OCI-LY1 (cell line): ENCODE results near the gene C10orf67.

Experiments used
- H2AFZ ChIP-seq: fragments of 200-600 bp; sonication (generic), shearing (Covaris generic); 2 replicates; pipeline ENCODE4 v1.6.0; 2014; ENCODE audit warnings: antibody characterized with exemption, mild to moderate bottlenecking, low read length
- H3F3A ChIP-seq: fragments of 200-600 bp; sonication (generic), shearing (Covaris generic); 2 replicates; pipeline ENCODE4 v1.6.0; 2014; ENCODE audit warnings: mild to moderate bottlenecking, antibody characterized with exemption, low read length, moderate library complexity; ENCODE audit not compliant: insufficient read depth
- H3K27ac ChIP-seq: fragments of 200-600 bp; sonication (generic); 2 replicates; pipeline ENCODE4 v1.5.1; 2014; ENCODE audit warnings: low read length, mixed run types, mild to moderate bottlenecking, low read depth; ENCODE audit not compliant: poor library complexity, severe bottlenecking
- H3K27me3 ChIP-seq: fragments of 200-600 bp; sonication (generic); 2 replicates; pipeline ENCODE4 v1.6.0; 2014; ENCODE audit warnings: antibody characterized with exemption, mild to moderate bottlenecking, low read length, moderate library complexity; ENCODE audit not compliant: insufficient read depth
- H3K36me3 ChIP-seq: fragments of 200-600 bp; sonication (generic); 2 replicates; pipeline ENCODE4 v1.6.1; 2014; ENCODE audit warnings: mild to moderate bottlenecking, antibody characterized with exemption, low read length, moderate library complexity, mixed read lengths; ENCODE audit not compliant: insufficient read depth
- H3K4me1 ChIP-seq: fragments of 200-600 bp; sonication (generic); 2 replicates; pipeline ENCODE4 v1.5.1; 2014; ENCODE audit warnings: mild to moderate bottlenecking, low read length, moderate library complexity; ENCODE audit not compliant: insufficient read depth, severe bottlenecking
- H3K4me2 ChIP-seq: fragments of 200-600 bp; sonication (generic), shearing (Covaris generic); 2 replicates; pipeline ENCODE4 v1.6.1; 2014; ENCODE audit warnings: low read length
- H3K4me3 ChIP-seq: fragments of 200-600 bp; sonication (generic); 2 replicates; pipeline ENCODE4 v1.5.1; 2014; ENCODE audit warnings: low read length, low read depth, mild to moderate bottlenecking, mixed read lengths; ENCODE audit not compliant: poor library complexity, severe bottlenecking
- H3K79me2 ChIP-seq: fragments of 200-600 bp; shearing (Covaris generic); 2 replicates; pipeline ENCODE4 v1.6.1; 2016; ENCODE audit warnings: mixed run types, low read length, mixed read lengths; ENCODE audit not compliant: insufficient read depth
- H3K9ac ChIP-seq: fragments of 200-600 bp; sonication (generic), shearing (Covaris generic); 2 replicates; pipeline ENCODE4 v1.6.1; 2014; ENCODE audit warnings: mild to moderate bottlenecking, low read length, mixed read lengths
- H3K9me2 ChIP-seq: fragments of 200-600 bp; sonication (generic), shearing (Covaris generic); 2 replicates; pipeline ENCODE4 v1.6.1; 2014; ENCODE audit warnings: low read depth, mild to moderate bottlenecking, low read length, mixed read lengths
- H3K9me3 ChIP-seq: fragments of 200-600 bp; shearing (Covaris generic); 2 replicates; pipeline ENCODE4 v1.6.1; 2014; ENCODE audit warnings: low read length, mixed read lengths
- H4K20me1 ChIP-seq: fragments of 200-600 bp; sonication (generic), shearing (Covaris generic); 2 replicates; pipeline ENCODE4 v1.6.0; 2016; ENCODE audit warnings: mild to moderate bottlenecking, low read length; ENCODE audit not compliant: insufficient read depth
- CTCF ChIP-seq: fragments of 200-600 bp; sonication (generic), shearing (Covaris generic); IDR thresholded peaks from 2 replicates; pipeline ENCODE4 v1.5.1; 2017; ENCODE audit warnings: mild to moderate bottlenecking, antibody characterized with exemption, low read length, moderate library complexity, mixed read lengths
- EZH2 ChIP-seq: fragments of 200-600 bp; sonication (generic), shearing (Covaris generic); IDR thresholded peaks from 2 replicates; pipeline ENCODE4 v1.8.0; 2017; ENCODE audit warnings: borderline replicate concordance, mixed run types, mild to moderate bottlenecking, antibody characterized with exemption, low read length, moderate library complexity, mixed read lengths

The C10orf67 gene

GRCh38 chr10:23317416-23317815 is 27.2 kb downstream of the C10orf67 start:
- no peaks in the 10 kb centered on the region for H3K79me2 ChIP-seq
- no peak overlapping the region for H3K9ac ChIP-seq
- H3K4me3 ChIP-seq = no peak overlapping the region
- no peaks in the 10 kb centered on the region for H4K20me1 ChIP-seq
- no peaks in the 10 kb centered on the region for H3K9me3 ChIP-seq
- H3K4me2 ChIP-seq = no peak overlapping the region
- no peaks in the 10 kb centered on the region for H3K36me3 ChIP-seq
- no peaks in the 10 kb centered on the region for H3K4me1 ChIP-seq
- TF ChIP-seq CTCF (no peak), EZH2 (no peak)
- H3F3A ChIP-seq = no peaks in the 10 kb centered on the region
- H3K27me3 ChIP-seq = no peaks in the 10 kb centered on the region
- H2AFZ ChIP-seq = no peak overlapping the region
- no peaks in the 10 kb centered on the region for H3K9me2 ChIP-seq
- no peak overlapping the region for H3K27ac ChIP-seq

- no peaks in the 10 kb centered on the region for H3K4me1 ChIP-seq
- H2AFZ ChIP-seq = no peak overlapping the region
- H3F3A ChIP-seq = no peaks in the 10 kb centered on the region
- no peaks in the 10 kb centered on the region for H4K20me1 ChIP-seq
- H3K27me3 ChIP-seq = no peaks in the 10 kb centered on the region
- no peak overlapping the region for H3K4me3 ChIP-seq
- TF ChIP-seq CTCF (no peak), EZH2 (no peak)
- no peak overlapping the region for H3K9ac ChIP-seq
- H3K9me3 ChIP-seq = no peaks in the 10 kb centered on the region
- no peak overlapping the region for H3K4me2 ChIP-seq
- H3K27ac ChIP-seq = no peak overlapping the region
- H3K79me2 ChIP-seq = no peaks in the 10 kb centered on the region
- no peaks in the 10 kb centered on the region for H3K9me2 ChIP-seq
- H3K36me3 ChIP-seq = no peaks in the 10 kb centered on the region
Observed at GRCh38 chr10:23316406-23316805, 28.2 kb downstream of the C10orf67 start.

- Histone ChIP-seq H3K79me2 (no peaks in the 10 kb centered on the region), H3K27me3 (no peaks in the 10 kb centered on the region), H3F3A (no peaks in the 10 kb centered on the region), H3K9me2 (no peaks in the 10 kb centered on the region), H4K20me1 (no peaks in the 10 kb centered on the region), H3K9me3 (no peaks in the 10 kb centered on the region), H3K9ac (no peak overlapping the region), H3K4me2 (no peak overlapping the region), H2AFZ (no peak overlapping the region), H3K36me3 (no peaks in the 10 kb centered on the region), H3K4me1 (no peaks in the 10 kb centered on the region), H3K4me3 (no peak overlapping the region), H3K27ac (no peak overlapping the region)
- TF ChIP-seq CTCF = no peak
- no peak for TF ChIP-seq EZH2
Observed at GRCh38 chr10:23315966-23316365, 28.6 kb downstream of the C10orf67 start.
